ENCODE data around the gene PRRT1B. TPM values are rescaled to one million over a fixed set of nuclear protein-coding genes. Genes with fewer than 3 reads are reported as not detected.

The PRRT1B gene
- total RNA-seq, 4 donors from 2014 or later = not detected

DNA sequence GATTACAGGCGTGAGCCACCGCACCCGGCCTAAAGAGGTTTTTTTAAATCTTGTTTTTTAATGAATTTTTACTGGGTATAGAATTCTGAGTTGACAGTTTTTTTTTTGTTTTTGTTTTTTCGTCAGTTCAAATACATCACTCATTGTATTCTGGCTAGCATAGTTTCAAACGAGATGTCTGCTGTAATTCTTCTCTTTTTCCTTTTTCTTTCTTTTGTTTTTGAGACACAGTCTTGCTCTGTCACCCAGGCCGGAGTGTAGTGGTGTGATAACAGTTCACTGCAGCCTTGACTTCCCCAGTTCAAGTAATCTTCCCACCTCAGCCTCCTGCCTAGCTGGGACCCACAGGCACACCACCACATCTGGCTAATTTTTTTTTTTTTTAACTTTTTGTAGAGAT, 2.2 kb upstream of the PRRT1B start:
- TF ChIP-seq, protein P1, sequence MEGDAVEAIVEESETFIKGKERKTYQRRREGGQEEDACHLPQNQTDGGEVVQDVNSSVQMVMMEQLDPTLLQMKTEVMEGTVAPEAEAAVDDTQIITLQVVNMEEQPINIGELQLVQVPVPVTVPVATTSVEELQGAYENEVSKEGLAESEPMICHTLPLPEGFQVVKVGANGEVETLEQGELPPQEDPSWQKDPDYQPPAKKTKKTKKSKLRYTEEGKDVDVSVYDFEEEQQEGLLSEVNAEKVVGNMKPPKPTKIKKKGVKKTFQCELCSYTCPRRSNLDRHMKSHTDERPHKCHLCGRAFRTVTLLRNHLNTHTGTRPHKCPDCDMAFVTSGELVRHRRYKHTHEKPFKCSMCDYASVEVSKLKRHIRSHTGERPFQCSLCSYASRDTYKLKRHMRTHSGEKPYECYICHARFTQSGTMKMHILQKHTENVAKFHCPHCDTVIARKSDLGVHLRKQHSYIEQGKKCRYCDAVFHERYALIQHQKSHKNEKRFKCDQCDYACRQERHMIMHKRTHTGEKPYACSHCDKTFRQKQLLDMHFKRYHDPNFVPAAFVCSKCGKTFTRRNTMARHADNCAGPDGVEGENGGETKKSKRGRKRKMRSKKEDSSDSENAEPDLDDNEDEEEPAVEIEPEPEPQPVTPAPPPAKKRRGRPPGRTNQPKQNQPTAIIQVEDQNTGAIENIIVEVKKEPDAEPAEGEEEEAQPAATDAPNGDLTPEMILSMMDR (IDR thresholded peaks at IDR 0.05; ENCODE audit: low read depth) = no peak

DNA sequence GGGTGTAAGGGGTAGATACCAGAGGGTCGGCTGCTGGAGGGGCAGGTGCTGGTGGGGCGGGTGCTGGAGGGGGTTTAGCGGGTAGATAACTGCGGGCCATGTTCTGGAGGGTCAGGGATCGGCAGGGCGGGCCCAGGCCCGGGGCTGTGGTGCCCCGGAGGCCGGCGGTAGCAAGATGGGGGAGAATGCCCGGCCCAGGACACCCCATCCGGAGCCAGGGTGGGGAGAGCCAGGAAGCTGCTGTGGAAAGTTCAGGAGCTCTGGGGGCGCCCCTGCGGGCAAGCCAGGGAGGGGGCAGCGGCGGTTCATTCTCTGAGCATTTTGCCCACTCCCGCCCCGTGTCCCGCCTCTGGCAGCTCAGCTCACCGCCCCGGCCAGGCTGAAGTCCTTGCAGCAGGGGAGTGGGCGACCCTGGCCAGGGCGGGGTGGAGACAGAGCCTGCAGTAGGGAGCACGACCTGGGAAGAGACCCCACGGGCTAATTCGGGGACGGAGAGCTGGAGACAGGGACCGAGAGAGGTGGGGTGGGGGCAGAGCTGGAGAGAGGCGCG, 538 bp downstream of the PRRT1B start:
- TF ChIP-seq, protein P1 (IDR thresholded peaks at IDR 0.05; ENCODE audit: low read depth) = no peak

DNA sequence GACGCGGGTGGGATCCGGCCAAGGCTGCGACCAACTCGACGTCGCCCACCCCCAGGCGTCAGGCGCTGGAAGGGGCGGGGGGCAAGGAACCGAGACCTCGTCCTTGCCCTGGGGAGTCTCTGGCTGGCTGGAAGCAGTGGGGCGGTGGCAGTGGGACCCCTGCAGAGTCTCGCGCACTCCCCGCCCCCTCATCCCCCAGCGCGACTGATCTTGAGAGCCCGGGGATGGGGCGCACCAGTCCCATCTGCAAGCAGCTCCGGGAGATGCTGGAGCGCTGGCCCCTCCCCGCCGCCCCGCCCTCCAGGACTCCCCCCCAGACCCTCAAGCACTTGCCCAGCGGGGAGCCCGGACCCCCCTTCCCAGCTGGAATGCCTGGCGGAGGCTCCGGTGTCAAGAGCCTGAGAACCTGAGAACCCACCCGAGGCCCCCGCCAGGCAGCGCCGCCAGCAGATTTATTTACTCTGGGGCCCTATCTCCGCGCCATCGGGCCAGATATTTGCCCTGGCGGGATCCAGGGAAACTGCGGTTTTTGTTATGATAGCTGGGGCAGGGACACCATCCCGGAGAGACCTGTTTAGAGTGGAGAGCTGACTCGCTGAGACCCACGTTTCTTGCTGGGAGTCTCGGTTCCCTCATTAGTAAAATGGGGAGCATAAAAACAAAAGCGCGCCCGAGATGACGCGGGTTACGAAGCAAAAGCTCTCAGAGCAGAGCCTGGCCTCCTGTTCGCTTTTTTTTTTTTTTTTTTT, 1.2 kb downstream of the PRRT1B start:
- TF ChIP-seq, protein P1 (IDR thresholded peaks at IDR 0.05; ENCODE audit: low read depth) = no peak

DNA sequence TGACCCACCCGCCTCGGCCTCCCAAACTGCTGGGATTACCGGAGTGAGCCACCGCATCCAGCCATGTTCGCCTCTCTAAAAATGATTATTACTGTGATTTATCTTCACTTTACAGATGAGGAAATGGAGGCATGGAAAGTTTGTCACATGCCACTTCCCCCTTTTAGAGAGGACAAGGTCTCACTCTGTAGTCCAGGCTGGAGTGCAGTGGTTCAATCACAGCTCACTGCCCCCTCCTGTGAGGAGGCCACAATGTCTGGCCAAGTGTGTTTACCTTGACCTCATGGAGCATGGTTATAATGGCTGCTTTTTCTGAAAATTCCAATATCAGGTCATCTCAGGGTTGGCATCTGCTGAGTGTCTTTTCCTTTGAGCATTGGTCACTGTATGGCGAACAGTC, 6.7 kb downstream of the PRRT1B start:
- TF ChIP-seq, protein P1 (IDR thresholded peaks at IDR 0.05; ENCODE audit: low read depth) = no peak

DNA sequence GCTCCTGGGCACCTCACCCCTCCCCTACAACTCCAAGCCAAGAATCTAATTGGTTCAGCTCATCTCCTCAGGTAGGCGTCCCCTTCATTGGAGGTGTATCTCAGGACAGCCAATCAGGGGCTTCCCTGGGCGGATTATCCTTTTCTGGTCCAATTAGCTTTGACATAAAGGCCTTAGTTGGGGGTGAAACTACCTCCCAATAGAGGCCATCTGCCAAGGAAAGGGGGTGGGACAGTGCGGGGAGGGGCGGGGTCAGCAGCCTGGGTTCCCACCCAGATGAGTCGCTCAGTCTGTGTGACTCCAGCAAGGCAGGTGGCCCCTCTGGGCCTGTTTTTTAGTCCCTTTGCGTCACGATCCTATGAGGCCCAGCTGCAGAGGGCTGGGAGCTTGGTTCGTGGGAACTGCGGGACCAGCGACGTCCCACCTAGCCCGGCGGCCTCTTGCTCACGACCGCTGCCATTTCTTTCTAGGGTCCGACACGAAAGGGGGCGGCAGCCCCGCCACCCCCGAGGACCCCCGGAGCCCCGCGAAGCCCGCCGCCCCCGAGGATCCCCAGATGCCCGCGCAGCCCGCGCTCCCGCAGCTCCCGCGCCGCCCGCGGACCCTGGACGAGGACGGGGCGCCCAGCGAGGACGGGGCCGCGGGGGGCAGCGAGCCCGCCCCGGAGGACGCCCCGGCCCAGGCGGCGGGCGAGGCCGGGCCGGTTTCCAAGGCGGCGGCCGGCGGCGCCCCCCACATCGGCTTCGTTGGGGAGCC, 8.9 kb downstream of the PRRT1B start:
- TF ChIP-seq, protein P1 (IDR thresholded peaks at IDR 0.05; ENCODE audit: low read depth) = no peak

DNA sequence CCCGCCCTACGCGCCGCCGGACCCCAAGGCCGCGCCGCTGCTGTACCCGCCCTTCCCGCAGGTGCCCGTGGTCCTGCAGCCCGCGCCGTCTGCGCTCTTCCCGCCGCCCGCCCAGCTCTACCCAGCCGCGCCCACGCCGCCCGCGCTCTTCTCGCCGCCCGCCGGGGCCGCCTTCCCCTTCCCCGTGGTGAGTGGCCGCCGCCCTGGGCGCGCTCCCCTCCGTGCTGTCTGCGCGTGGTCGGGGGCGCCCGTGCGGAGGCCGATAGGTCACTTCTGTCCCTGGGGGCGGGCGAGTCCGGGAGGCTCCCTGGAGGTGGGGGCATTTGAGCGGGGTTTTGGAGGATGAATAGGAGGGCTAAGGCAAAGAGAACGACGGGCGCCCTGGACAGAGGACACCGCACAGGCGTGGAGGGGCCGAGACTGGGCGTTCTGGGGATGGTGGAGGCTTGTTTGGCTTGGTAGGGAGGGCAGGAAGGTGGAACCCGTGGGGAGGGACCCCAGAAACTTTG, 9.6 kb downstream of the PRRT1B start:
- TF ChIP-seq, protein P1 (IDR thresholded peaks at IDR 0.05; ENCODE audit: low read depth) = no peak

All from subcutaneous adipose tissue (tissue), 4 donors.